Fibroblast of the aortic adventitia (primary cell): Measurements from ENCODE around the gene CRACR2A. TPM values are rescaled to one million over a fixed set of nuclear protein-coding genes. Genes with fewer than 3 reads are reported as not detected.

ENCODE experiments used
- DNase-seq: peaks from one replicate; pipeline ENCODE4 v3.0.0-alpha.2; 2010; ENCODE audit warnings: low read depth
- H3K4me3 ChIP-seq: 2 replicates; pipeline ENCODE4 v1.5.1; 2011; ENCODE audit warnings: low read depth, mild to moderate bottlenecking, control low read depth, low read length, moderate library complexity
- total RNA-seq: library from RNA; depleted of rRNA; stranded (reverse); fragments of >200 nt; gene quantifications from 2 replicates; pipeline ENCODE4 v1.2.3, GENCODE V29; 2012; ENCODE audit warnings: low replicate concordance
- TF ChIP-seq, protein P1 (sequence below): IDR thresholded peaks from 2 replicates; pipeline ENCODE4 v1.5.1; 2011; ENCODE audit warnings: mild to moderate bottlenecking, low read length, control low read depth, inconsistent platforms; ENCODE audit not compliant: insufficient read depth

Gene CRACR2A
- total RNA-seq, 1 donor = 4.8 TPM

DNA sequence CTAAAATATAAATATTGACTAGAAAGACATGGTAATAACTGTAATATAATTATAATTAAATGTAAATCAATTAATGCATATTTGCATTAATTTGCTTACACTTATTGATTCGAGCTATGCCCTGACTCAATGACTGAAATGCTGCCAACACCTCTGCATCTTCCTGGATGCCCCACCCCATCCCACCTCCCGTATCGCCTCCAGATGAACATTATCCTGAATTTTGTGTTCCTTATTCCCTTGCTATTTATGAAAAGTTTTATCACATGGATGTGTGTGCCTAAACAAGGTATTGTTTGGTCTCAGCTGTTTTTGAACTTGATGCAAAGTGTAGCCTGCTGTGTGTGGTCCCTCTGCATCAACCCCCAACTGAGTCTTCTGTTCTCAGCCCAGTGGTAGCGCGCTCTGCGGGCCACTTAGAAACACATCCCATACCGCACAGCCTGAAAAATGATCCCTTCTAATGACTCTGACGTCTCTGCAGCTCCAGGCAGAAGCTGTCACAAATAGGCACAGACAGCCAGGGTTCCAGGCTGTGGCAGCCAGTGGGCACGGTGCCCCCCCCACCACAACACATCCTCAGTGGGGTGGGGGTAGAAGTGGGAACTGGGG, 165.4 kb downstream of the CRACR2A start:
- TF ChIP-seq, protein P1, sequence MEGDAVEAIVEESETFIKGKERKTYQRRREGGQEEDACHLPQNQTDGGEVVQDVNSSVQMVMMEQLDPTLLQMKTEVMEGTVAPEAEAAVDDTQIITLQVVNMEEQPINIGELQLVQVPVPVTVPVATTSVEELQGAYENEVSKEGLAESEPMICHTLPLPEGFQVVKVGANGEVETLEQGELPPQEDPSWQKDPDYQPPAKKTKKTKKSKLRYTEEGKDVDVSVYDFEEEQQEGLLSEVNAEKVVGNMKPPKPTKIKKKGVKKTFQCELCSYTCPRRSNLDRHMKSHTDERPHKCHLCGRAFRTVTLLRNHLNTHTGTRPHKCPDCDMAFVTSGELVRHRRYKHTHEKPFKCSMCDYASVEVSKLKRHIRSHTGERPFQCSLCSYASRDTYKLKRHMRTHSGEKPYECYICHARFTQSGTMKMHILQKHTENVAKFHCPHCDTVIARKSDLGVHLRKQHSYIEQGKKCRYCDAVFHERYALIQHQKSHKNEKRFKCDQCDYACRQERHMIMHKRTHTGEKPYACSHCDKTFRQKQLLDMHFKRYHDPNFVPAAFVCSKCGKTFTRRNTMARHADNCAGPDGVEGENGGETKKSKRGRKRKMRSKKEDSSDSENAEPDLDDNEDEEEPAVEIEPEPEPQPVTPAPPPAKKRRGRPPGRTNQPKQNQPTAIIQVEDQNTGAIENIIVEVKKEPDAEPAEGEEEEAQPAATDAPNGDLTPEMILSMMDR = no peak
- no peak overlapping the region for H3K4me3 ChIP-seq
- DNase-seq = no peak

DNA sequence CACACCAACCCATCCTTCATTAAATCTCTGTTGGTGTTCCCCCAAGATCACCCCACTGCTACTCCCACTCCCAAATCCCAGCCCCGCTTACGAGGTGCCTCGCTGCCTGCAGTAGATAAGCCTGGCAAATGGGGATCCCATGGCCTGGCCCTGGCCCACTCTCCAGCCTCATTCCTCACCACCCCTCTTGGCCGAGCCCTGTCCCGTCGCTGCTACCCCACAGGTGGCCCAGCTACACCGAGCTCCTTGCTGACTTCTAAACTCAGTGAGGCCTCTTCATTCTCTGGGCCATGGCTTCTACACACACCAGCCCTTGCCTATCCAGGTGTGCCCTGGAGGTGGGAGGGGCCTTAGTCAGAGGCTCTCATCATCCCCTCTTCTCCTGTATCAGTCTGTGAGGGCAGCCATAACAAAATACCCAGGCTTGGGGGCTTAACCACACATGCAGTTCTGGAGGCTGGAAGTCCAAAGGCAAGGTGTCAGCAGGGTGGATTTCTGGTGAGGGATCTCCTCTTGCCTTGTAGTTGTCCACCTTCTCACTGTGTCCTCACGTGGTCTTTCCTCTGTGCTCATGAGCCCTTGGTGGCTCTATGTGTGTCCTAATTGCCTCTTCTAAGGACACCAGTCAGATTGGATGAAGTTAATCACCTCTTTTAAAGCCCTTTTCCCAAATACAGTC, 169.1 kb downstream of the CRACR2A start:
- DNase-seq = no peak
- TF ChIP-seq, protein P1 = no peak
- H3K4me3 ChIP-seq = no peak overlapping the region

DNA sequence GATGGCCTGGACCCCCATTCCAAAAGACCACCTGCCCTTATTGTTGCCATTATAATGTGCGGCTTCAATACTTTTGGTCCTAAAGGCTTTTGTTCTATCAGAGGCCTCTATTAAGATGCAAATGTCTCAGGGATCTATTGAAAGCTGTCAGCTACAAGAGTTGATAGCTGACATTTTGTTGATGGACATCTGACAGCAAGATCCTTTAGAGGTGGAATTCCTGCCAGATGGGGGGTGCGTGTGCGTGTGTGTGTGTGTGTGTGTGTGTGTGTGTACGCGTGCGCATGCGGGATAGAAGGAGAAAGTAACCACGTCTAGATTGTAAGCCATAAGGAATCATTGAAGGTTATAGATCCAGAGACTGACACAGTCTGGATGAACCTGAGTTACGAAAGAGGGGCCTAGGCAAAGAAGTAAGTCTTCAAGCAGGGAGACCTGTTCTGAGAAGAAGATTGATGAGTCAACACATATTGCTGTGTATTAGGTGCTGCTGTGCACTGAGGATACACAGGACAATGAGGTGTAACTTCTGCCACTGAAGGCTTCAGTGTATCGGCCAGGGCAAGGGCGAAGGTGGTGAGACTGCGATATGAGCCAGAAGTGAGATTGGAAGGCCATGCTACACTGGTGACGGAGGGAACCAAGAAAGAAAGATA, 172.7 kb downstream of the CRACR2A start:
- no peak overlapping the region for H3K4me3 ChIP-seq
- no peak for DNase-seq
- TF ChIP-seq, protein P1 = no peak

DNA sequence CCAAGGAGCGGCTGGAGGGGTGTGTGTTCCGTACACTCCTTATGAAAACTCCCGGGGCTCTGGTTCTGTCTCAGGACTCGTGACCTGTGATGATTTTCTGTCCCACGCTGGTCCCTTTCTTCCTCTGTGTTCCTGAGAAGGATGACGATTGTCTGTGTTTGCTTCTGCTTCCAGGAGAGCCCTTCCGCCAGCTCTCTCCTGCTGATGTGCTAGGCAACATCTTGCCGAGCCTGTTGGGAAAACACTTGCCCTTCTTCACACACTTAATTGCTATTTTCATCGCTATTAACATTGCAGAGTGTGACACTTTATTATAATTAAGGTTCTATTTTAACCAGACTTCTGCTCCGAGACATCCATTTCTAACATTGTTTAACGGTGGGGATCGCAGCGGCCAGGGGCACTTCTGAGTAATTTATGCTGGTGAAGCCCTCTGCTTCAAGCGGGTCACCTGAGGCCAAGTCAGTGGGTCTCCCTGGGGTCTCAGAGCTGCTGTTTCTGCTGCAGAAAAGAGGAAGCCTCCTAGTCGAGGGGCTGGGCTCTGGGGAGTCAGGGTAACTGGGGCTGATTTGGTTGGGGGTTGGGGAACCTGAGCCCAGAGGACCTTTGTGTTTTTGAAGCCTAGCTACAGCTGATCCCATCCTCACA, 173.3 kb downstream of the CRACR2A start:
- no peak overlapping the region for H3K4me3 ChIP-seq
- DNase-seq = no peak
- TF ChIP-seq, protein P1 = no peak

DNA sequence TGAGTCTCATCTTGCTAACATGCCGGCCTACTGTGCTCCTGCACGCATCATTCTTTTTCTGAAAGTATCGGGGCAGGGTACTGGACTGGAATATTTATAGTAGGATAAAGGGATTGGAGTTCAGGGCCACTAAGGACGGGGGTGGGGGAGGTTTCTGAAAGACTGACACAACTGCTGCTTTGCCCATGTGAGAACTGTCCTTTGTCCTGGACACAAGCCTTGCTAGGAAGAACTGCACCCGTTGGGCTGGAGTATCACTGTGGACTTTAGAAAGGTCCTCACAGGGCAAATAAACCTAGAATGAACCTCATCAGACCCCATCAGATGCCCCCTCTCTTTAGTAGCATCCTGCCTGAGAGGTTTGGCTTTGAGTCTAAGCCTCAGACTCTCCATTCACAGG, 174.4 kb downstream of the CRACR2A start:
- no peak for DNase-seq
- TF ChIP-seq, protein P1 = no peak
- H3K4me3 ChIP-seq = no peak overlapping the region

DNA sequence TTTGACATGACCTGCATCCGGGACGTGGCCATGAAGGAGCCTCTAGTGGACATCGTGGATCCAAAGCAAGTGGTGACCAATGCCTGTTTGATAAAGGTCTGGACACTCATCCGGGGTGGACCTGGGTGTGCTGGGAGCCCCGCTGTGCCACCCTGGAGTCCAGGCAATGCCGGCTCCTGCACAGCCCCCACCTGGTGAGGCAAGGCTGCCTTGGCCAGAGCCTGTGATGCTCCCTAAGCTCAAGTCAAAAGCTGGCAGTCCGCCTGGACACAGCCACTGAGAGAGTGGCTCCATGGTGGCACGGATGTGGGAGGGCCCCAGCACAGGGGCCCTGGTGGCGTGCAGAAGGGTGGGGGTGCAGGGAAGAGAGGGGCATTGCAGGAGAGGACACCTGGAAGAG, 176.0 kb downstream of the CRACR2A start:
- TF ChIP-seq, protein P1 = no peak
- no peak for DNase-seq
- no peak overlapping the region for H3K4me3 ChIP-seq
